Esophagus muscularis mucosa (tissue), 4 donors: ENCODE data around the gene HCRT.

Experiments
- CTCF ChIP-seq, 3 experiments: fragments of 200-600 bp in 2 of 3; fragments of 450-650 bp in 1 of 3; sonication (generic) in 2 of 3; IDR thresholded peaks; one replicate each; pipeline ENCODE4 v1.5.1; 2017 to 2019; ENCODE audit warnings: antibody characterized with exemption in 3 of 3, mild to moderate bottlenecking in 2 of 3, moderate library complexity in 1 of 3
- EP300 ChIP-seq: sonication (generic); formaldehyde crosslinking; IDR thresholded peaks from one replicate; pipeline ENCODE4 v1.6.1; 2017; ENCODE audit warnings: antibody characterized with exemption
- POLR2A ChIP-seq: fragments of 450-650 bp; IDR thresholded peaks from one replicate; pipeline ENCODE4 v1.6.1; 2017; ENCODE audit warnings: antibody characterized with exemption, moderate library complexity, mild to moderate bottlenecking, low read depth

- no peak for TF ChIP-seq CTCF (IDR thresholded peaks at IDR 0.05)
- TF ChIP-seq EP300 = no peak
- no peak for TF ChIP-seq POLR2A
Measured at GRCh38 chr17:42160531-42160910, 24.7 kb downstream of the HCRT start.
